HUES64 (cell line): ENCODE measurements around the gene PLCE1.

ENCODE experiments used
- H3K27ac ChIP-seq: 2 replicates; pipeline ENCODE4 v1.7.0; 2013; ENCODE audit warnings: low read depth, low read length, inconsistent platforms
- H3K27me3 ChIP-seq: 2 replicates; pipeline ENCODE4 v1.6.1; 2013; ENCODE audit warnings: mild to moderate bottlenecking, low read length; ENCODE audit not compliant: insufficient read depth
- H3K36me3 ChIP-seq: 2 replicates; pipeline ENCODE4 v1.6.1; 2013; ENCODE audit warnings: mild to moderate bottlenecking, low read length; ENCODE audit not compliant: insufficient read depth
- H3K4me1 ChIP-seq: 2 replicates; pipeline ENCODE4 v1.6.1; 2013; ENCODE audit warnings: mild to moderate bottlenecking, low read length, moderate library complexity; ENCODE audit not compliant: insufficient read depth
- H3K4me3 ChIP-seq: 2 replicates; pipeline ENCODE4 v1.5.1; 2013; ENCODE audit warnings: mild to moderate bottlenecking, low read length, moderate library complexity
- H3K9ac ChIP-seq: 2 replicates; pipeline ENCODE4 v1.6.1; 2013; ENCODE audit warnings: mild to moderate bottlenecking, low read depth, low read length
- H3K9me3 ChIP-seq: 2 replicates; pipeline ENCODE4 v1.6.1; 2013; ENCODE audit warnings: low read depth, low read length; ENCODE audit not compliant: insufficient read depth
- WGBS: fragments of 150-250, 120-280 bp; methylation state at CpG from one replicate; pipeline ENCODE4 v1.1.7; 2013; ENCODE audit warnings: missing lambda C conversion rate; 5-methylcytosine and 5-hydroxymethylcytosine counted together

PLCE1 gene

DNA sequence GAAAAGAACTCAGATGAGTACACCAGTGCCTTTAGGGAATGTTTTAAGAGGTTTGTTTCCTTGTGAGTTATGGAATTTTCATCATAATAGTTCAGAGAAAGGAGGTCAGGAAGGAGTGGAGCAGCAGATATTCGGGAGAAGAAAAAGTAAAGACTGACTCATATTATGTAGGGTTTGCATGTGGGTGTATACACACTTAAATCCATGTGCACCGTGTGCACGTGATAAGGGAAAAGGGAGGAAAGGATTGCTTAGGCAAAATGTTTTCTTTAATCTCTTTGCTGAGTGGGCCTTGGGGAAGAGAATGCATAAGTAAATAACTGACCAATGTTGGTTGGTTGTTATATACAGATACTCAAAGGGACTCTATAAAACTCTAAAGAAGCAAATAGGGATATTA is 30.2 kb downstream of the PLCE1 start:
- no peak overlapping the region for H3K9ac ChIP-seq
- no peak overlapping the region for H3K4me3 ChIP-seq
- no peaks in the 10 kb centered on the region for H3K27me3 ChIP-seq
- peaks cover 16% of the 10 kb centered on the region; the same call in 1 of the 2 replicates for H3K9me3 ChIP-seq
- WGBS: 85% methylated on average over 3 of the region's 3 CpGs
- H3K4me1 ChIP-seq: no peaks in the 10 kb centered on the region
- H3K36me3 ChIP-seq: no peaks in the 10 kb centered on the region
- no peak overlapping the region for H3K27ac ChIP-seq

GRCh38 chr10:94024407-94024806 is 30.7 kb downstream of the PLCE1 start:
- no peaks in the 10 kb centered on the region for H3K4me1 ChIP-seq
- H3K36me3 ChIP-seq: no peaks in the 10 kb centered on the region
- H3K27ac ChIP-seq: no peak overlapping the region
- H3K27me3 ChIP-seq: no peaks in the 10 kb centered on the region
- H3K9ac ChIP-seq: no peak overlapping the region
- no peak overlapping the region for H3K4me3 ChIP-seq
- peaks cover 21% of the 10 kb centered on the region for H3K9me3 ChIP-seq

DNA sequence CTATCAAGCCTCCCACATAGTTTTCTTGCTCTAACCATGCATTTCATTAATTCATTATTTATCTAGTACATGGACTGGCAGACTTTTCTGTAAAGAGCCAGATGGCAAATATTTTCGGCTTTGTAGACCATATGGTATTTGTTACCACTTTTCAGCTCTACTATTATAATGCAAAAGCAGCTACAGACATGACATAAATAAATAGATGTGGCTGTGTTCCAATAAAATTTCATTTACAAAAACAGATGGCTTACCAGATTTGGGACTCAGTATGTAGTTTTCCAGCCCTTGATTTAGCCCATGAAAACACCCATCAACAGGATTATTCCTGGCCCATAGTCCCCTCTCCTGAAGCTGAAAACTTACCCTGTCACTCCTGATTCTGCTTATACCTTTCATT is 32.1 kb downstream of the PLCE1 start:
- H3K27ac ChIP-seq: no peak overlapping the region
- no peak overlapping the region for H3K9ac ChIP-seq
- H3K9me3 ChIP-seq: peaks cover 34% of the 10 kb centered on the region
- no peak overlapping the region for H3K4me3 ChIP-seq
- WGBS: 80% methylated on average over 1 of the region's 1 CpG
- no peaks in the 10 kb centered on the region for H3K27me3 ChIP-seq
- H3K36me3 ChIP-seq: no peaks in the 10 kb centered on the region
- H3K4me1 ChIP-seq: no peaks in the 10 kb centered on the region

DNA sequence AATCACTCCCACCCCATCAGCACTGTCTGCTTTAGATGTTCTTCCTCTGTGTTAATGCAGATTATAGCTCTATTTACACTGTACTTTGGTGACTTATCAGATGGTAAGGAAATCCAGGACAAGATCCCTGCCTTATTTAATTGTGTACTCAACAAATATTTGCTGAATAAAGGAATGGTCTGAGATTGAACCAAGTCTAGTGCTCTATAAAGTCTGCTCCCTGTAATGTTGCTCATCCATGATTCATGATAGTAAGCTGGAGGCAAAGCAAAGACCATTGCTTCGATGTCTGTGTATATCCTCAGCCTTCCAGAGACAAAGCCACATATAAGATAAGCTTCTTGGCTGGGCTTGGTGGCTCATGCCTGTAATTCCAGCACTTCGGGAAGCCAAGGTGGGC is 33.5 kb downstream of the PLCE1 start:
- H3K36me3 ChIP-seq: no peaks in the 10 kb centered on the region
- no peaks in the 10 kb centered on the region for H3K4me1 ChIP-seq
- 96% methylated on average over 2 of the region's 2 CpGs for WGBS
- peaks cover 36% of the 10 kb centered on the region for H3K9me3 ChIP-seq
- H3K27ac ChIP-seq: no peak overlapping the region
- H3K9ac ChIP-seq: no peak overlapping the region
- no peaks in the 10 kb centered on the region for H3K27me3 ChIP-seq
- no peak overlapping the region for H3K4me3 ChIP-seq

- no peak overlapping the region for H3K9ac ChIP-seq
- no peak overlapping the region for H3K4me3 ChIP-seq
- no peaks in the 10 kb centered on the region; the same call in 1 of the 2 replicates for H3K4me1 ChIP-seq
- no peak overlapping the region for H3K27ac ChIP-seq
- peaks cover 36% of the 10 kb centered on the region for H3K9me3 ChIP-seq
- no peaks in the 10 kb centered on the region for H3K27me3 ChIP-seq
- H3K36me3 ChIP-seq: no peaks in the 10 kb centered on the region
These were observed 36.2 kb downstream of the PLCE1 start for GRCh38 chr10:94029955-94030354.

DNA sequence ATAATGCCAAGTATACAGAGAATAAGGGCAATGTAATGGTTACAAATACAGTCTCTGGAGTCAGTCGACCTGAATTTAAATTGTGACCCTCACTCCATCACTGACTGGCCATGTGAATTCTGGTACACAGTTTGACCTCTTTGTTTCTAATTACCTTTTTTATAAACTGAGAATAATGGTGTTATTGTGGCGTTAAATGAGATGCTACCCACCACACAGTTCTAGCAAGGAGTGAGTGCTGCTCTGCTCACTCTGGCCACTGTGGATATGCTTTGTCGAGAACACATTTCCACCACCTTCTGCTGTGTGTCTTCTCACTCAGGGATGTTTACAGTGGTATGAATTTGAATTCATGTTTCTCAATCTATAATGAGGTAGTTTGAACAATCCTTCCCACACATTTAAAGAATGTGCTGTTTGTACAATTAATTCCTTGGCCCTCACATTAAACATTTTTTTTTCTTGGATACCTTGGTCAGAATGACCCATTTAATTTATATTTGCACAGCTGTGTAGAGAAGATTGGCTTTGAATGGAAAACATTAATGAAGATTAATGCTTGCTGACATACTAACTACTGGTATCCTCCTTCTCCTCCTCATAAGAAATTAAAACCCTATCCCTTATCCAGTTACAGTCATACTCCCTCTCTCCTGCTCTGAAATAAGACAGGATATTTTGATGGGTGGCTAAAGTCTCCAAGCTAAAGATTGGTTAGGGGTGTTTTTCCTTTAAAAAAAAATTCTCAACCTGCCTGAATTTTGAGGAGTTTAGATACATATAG is 42.4 kb downstream of the PLCE1 start:
- WGBS: 90% methylated on average over 3 of the region's 3 CpGs
- no peaks in the 10 kb centered on the region for H3K36me3 ChIP-seq
- H3K27me3 ChIP-seq: no peaks in the 10 kb centered on the region
- H3K9ac ChIP-seq: no peak overlapping the region
- H3K27ac ChIP-seq: no peak overlapping the region
- H3K4me1 ChIP-seq: peaks cover 14% of the 10 kb centered on the region
- H3K4me3 ChIP-seq: no peak overlapping the region
- no peaks in the 10 kb centered on the region for H3K9me3 ChIP-seq

- Histone ChIP-seq H3K27ac (no peak overlapping the region), H3K9ac (no peak overlapping the region), H3K9me3 (no peaks in the 10 kb centered on the region), H3K27me3 (no peaks in the 10 kb centered on the region), H3K36me3 (no peaks in the 10 kb centered on the region), H3K4me1 (peaks cover 14% of the 10 kb centered on the region), H3K4me3 (no peak overlapping the region)
- 61% methylated on average over 1 of the region's 1 CpG for WGBS
These were observed 43.0 kb downstream of the PLCE1 start for GRCh38 chr10:94036766-94037033.

DNA sequence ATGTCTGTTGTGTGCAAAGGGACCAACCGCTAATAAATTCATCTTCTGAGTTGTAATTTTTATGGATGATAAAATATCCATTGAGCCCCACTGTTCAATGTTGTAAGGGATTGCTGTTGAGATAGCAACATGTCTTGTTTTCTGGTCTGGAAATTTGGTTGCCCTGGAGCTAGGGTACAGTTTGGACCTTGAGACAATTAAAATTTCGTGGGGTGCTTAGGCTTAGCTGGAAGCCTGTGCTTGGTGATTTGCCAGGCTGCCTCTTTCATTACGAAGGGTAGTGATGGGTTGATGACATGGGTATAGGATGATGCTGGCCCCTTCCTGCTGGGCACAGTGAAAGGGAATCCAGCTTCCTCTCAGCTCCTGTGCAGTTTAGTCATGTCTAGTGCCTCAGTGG is 43.6 kb downstream of the PLCE1 start:
- Histone ChIP-seq H3K9me3 (no peaks in the 10 kb centered on the region), H3K4me1 (peaks cover 14% of the 10 kb centered on the region), H3K27ac (no peak overlapping the region), H3K4me3 (no peak overlapping the region), H3K9ac (no peak overlapping the region), H3K27me3 (no peaks in the 10 kb centered on the region), H3K36me3 (no peaks in the 10 kb centered on the region)
- 87% methylated on average over 3 of the region's 3 CpGs for WGBS

GRCh38 chr10:94038024-94038423 is 44.3 kb downstream of the PLCE1 start:
- Histone ChIP-seq H3K4me3 (no peak overlapping the region), H3K27me3 (no peaks in the 10 kb centered on the region), H3K9ac (no peak overlapping the region), H3K27ac (no peak overlapping the region), H3K4me1 (peaks cover 14% of the 10 kb centered on the region), H3K9me3 (no peaks in the 10 kb centered on the region), H3K36me3 (no peaks in the 10 kb centered on the region)
- WGBS: 57% methylated on average over 4 of the region's 4 CpGs

DNA sequence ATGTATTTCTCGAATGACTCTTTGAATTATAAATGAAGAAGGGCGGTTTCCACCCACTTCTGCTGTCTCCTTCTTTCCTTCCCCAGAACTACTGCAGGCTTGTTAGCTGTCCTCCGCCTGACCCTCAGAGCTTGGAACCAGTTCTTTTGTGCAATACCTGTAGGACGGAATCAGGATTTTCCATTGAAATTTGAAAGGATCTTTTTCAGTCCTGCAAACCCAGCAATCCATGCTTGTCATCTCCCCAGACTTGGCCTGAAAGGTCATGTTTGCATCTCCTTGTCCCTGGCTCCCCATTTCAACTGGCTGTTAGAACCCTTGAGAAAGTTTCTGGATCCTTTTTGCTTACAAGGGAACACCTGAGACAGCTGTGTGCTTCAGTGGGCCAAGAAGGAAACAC is 47.5 kb downstream of the PLCE1 start:
- WGBS: 92% methylated on average over 4 of the region's 4 CpGs

DNA sequence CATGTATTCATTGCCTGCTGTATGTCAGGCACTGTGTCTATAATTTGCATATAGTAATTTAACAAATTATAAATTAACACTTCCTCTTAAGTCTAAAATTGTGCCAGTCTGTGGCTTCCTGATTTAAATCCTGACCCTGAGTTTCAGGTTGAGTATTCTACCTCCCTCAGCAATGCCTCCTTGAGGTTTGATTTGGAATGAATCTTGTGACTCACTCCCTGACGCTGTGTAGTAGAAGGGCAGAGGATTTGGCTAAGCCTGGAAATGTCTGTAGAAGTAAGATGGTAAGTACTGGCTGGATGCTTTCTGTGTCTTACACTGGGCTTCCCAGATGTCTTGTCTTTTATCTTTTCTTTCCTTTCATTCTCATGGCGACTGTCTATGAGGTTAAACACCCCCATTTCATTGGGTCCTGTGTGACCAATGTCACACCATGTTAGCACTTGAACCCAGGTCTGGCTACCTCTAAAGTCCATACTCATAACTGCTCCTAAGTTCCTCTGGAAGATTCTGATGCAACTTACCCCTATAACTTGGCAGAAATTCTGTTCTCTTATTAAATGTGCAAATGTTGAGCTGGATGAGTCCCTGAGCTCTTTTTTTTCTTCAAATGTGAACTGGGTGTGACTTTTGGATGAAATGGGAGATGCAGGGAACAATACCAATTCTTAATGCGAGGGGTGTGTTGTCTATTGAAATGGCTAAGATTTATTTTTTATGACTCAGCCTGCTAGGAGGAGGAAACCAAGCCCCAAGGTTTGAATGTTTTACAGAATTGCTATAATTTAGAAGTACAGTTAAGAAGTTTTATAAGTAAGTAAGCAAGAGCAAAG is 48.5 kb downstream of the PLCE1 start:
- no peaks in the 10 kb centered on the region for H3K27me3 ChIP-seq
- no peak overlapping the region for H3K4me3 ChIP-seq
- H3K9ac ChIP-seq: no peak overlapping the region
- peaks cover 16% of the 10 kb centered on the region; the same call in 1 of the 2 replicates for H3K4me1 ChIP-seq
- H3K27ac ChIP-seq: no peak overlapping the region
- WGBS: 80% methylated on average over 3 of the region's 3 CpGs
- H3K9me3 ChIP-seq: no peaks in the 10 kb centered on the region
- no peaks in the 10 kb centered on the region for H3K36me3 ChIP-seq

More for the DNA sequence above, 47.5 kb downstream of the PLCE1 start:
- Histone ChIP-seq H3K27me3 (no peaks in the 10 kb centered on the region), H3K4me3 (no peak overlapping the region), H3K36me3 (no peaks in the 10 kb centered on the region), H3K9me3 (no peaks in the 10 kb centered on the region), H3K4me1 (peaks cover 14% of the 10 kb centered on the region; the same call in 1 of the 2 replicates), H3K27ac (no peak overlapping the region), H3K9ac (no peak overlapping the region)
